DOHH2 (cell line): ENCODE results near the gene GJC2.
A peak's percentile ranks its signal among the peaks of the same experiment; 100 is the strongest.

Source experiments
- H3F3A ChIP-seq: fragments of 200-600 bp; sonication (generic), shearing (Covaris generic); 2 replicates; pipeline ENCODE4 v1.6.0; 2016; ENCODE audit warnings: antibody characterized with exemption, mild to moderate bottlenecking; ENCODE audit not compliant: control insufficient read depth, insufficient read depth
- H3K27ac ChIP-seq: fragments of 200-600 bp; sonication (generic); 2 replicates; pipeline ENCODE4 v1.5.1; 2014; ENCODE audit warnings: low read depth, mild to moderate bottlenecking, low read length, moderate library complexity
- H3K27me3 ChIP-seq: fragments of 200-600 bp; sonication (generic); 2 replicates; pipeline ENCODE4 v1.6.1; 2014; ENCODE audit warnings: mild to moderate bottlenecking, low read length, mixed read lengths; ENCODE audit not compliant: control insufficient read depth
- H3K36me3 ChIP-seq: fragments of 200-600 bp; sonication (generic); 2 replicates; pipeline ENCODE4 v1.6.1; 2014; ENCODE audit warnings: mild to moderate bottlenecking, low read length, moderate library complexity, mixed read lengths; ENCODE audit not compliant: control insufficient read depth
- H3K4me1 ChIP-seq: fragments of 200-600 bp; sonication (generic); 2 replicates; pipeline ENCODE4 v1.6.1; 2014; ENCODE audit warnings: mild to moderate bottlenecking, low read length, mixed read lengths; ENCODE audit not compliant: control insufficient read depth
- H3K4me2 ChIP-seq: fragments of 200-600 bp; sonication (generic); 2 replicates; pipeline ENCODE4 v1.6.0; 2014; ENCODE audit warnings: mild to moderate bottlenecking, low read length, moderate library complexity
- H3K4me3 ChIP-seq: fragments of 200-600 bp; sonication (generic); 2 replicates; pipeline ENCODE4 v1.5.1; 2014; ENCODE audit warnings: mild to moderate bottlenecking, low read length, mixed read lengths
- H3K79me2 ChIP-seq: fragments of 200-600 bp; sonication (generic); 2 replicates; pipeline ENCODE4 v1.6.1; 2014; ENCODE audit warnings: mild to moderate bottlenecking, low read length, mixed read lengths; ENCODE audit not compliant: control insufficient read depth
- H3K9me2 ChIP-seq: fragments of 200-600 bp; sonication (generic); replicated peaks from 2 replicates; pipeline ENCODE4 v1.6.1; 2014; ENCODE audit warnings: mild to moderate bottlenecking, low read length, mixed read lengths; ENCODE audit not compliant: control insufficient read depth
- H3K9me3 ChIP-seq: fragments of 200-600 bp; sonication (generic); 2 replicates; pipeline ENCODE4 v1.6.1; 2014; ENCODE audit warnings: antibody characterized with exemption, low read length, mixed read lengths; ENCODE audit not compliant: control insufficient read depth, insufficient read depth
- H4K20me1 ChIP-seq: fragments of 200-600 bp; sonication (generic); 2 replicates; pipeline ENCODE4 v1.6.0; 2014; ENCODE audit warnings: low read depth, mild to moderate bottlenecking, antibody characterized with exemption, low read length, moderate library complexity; ENCODE audit not compliant: control insufficient read depth, insufficient read depth
- CTCF ChIP-seq: fragments of 200-600 bp; sonication (generic); IDR thresholded peaks from one replicate; pipeline ENCODE4 v1.5.1; 2014; ENCODE audit warnings: antibody characterized with exemption, mild to moderate bottlenecking, low read depth, low read length; ENCODE audit not compliant: poor library complexity, severe bottlenecking
- EZH2phosphoT487 ChIP-seq: fragments of 200-600 bp; sonication (generic); IDR thresholded peaks from 2 replicates; pipeline ENCODE4 v1.6.1; 2017; ENCODE audit warnings: borderline replicate concordance, mild to moderate bottlenecking, antibody characterized with exemption, low read length, moderate library complexity, mixed read lengths

The GJC2 gene

GRCh38 chr1:228149406-228150119 lies at the start of gene GJC2:
GJC2 (plus strand) TSS chr1:228149930; CDS start chr1:228157759, 7,829 bp downstream.
- Histone ChIP-seq H3K9me3 (no peaks in the 10 kb centered on the region), H3K27ac (no peak within 1 kb of the TSS), H3K4me2 (no peak within 1 kb of the TSS), H3K4me1 (peaks cover under 1% of the 10 kb centered on the region; the same call in 1 of the 2 replicates), H3K4me3 (no peak within 1 kb of the TSS), H3K79me2 (peaks cover 20% of the 10 kb centered on the region), H3K36me3 (peaks cover 4% of the 10 kb centered on the region), H3K27me3 (no peaks in the 10 kb centered on the region), H3K9me2 (no peaks in the 10 kb centered on the region), H4K20me1 (no peaks in the 10 kb centered on the region), H3F3A (no peaks in the 10 kb centered on the region)
- no peak for TF ChIP-seq EZH2phosphoT487
- no peak for TF ChIP-seq CTCF

- Histone ChIP-seq H3K36me3 (peaks cover 63% of the 10 kb centered on the region), H3K4me2 (peak overlapping the region; percentile 63), H3K4me1 (peaks cover 24% of the 10 kb centered on the region), H3K27me3 (no peaks in the 10 kb centered on the region), H3K4me3 (peak overlapping the region; percentile 93), H4K20me1 (peaks cover 11% of the 10 kb centered on the region; the same call in 1 of the 2 replicates), H3K27ac (peak overlapping the region; percentile 36; the same call in 1 of the 2 replicates), H3K79me2 (peaks cover 57% of the 10 kb centered on the region), H3K9me3 (no peaks in the 10 kb centered on the region), H3F3A (peaks cover 20% of the 10 kb centered on the region), H3K9me2 (no peaks in the 10 kb centered on the region)
- TF ChIP-seq EZH2phosphoT487 (no peak), CTCF (no peak)
Measured at GRCh38 chr1:228100822-228101613, 48.7 kb upstream of the GJC2 start.

- Histone ChIP-seq H3K36me3 (peaks cover 63% of the 10 kb centered on the region), H3F3A (peaks cover 20% of the 10 kb centered on the region), H3K4me1 (peaks cover 24% of the 10 kb centered on the region), H3K27ac (peak overlapping the region; percentile 36; the same call in 1 of the 2 replicates), H3K4me2 (peak overlapping the region; percentile 63), H4K20me1 (peaks cover 8% of the 10 kb centered on the region; the same call in 1 of the 2 replicates), H3K79me2 (peaks cover 51% of the 10 kb centered on the region), H3K27me3 (no peaks in the 10 kb centered on the region), H3K4me3 (peak overlapping the region; percentile 93), H3K9me3 (no peaks in the 10 kb centered on the region), H3K9me2 (no peaks in the 10 kb centered on the region)
- no peak for TF ChIP-seq EZH2phosphoT487
- TF ChIP-seq CTCF, result no peak
Measured at GRCh38 chr1:228101614-228101993, 48.1 kb upstream of the GJC2 start.
